Measurements from ENCODE around the gene TAP2.
"Not testable (repeated sequence)": the region's sequence is repeated elsewhere in the genome, so short reads cannot be mapped to it uniquely, and the experiment has no call there.

TAP2 gene

DNA sequence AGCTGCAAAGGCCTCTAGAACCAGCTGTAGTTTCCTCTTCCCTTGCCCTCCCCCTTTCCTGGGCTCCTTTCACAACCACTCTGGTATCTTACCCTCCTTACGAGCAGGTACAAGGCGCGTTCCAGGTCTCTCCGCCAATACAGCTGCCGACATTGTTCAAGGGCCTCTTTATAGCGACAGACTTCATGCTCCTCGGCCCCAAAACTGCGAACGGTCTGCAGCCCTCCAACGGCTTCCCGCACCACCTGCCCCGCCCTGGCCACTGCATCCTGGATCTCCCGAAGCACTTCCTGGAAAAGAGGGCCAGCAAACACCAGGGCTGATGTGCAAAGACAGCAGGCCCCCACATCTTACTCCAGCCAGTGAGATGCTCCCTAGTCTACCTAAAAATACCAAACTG lies 6.0 kb downstream of the TAP2 start:
- DNase-seq = no peak

DNA sequence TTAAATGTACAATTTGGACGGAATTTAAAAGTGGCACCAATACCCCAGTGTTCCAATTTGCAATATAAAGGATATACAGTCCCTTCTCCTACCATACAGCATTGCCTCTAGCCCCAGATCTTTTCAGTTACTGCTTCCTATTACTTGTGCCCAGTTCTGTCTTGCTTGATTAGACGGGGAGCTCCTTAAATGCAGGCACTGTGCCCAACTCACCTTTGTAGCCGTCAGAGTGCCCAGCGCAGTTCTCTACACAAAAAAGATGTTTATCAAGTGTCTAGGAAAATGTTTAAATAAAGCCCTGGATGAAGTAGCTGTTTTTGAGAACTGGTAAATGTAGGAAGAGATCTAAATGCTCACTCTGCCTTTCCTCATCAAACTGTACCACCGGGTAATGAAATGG lies 7.6 kb downstream of the TAP2 start:
- DNase-seq = no peak

DNA sequence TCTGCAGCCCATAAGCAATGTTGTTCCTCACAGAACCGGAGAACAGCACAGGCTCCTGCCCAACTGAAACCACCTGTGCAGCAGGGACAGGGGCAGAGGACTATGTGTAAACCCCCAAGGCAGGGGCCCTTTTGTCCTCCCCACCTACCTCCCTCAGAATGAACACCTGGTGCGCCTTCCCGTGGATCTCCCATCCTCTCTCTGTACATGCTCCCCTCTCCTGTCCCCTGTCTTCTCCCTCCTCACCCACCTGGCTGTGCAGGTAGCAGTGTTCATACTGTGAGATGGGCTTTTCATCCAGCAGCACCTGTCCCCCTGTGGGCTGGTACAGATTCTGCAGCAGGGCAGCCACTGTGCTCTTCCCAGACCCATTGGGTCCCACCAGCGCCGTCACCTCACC lies 8.5 kb downstream of the TAP2 start:
- no peak for DNase-seq

DNA sequence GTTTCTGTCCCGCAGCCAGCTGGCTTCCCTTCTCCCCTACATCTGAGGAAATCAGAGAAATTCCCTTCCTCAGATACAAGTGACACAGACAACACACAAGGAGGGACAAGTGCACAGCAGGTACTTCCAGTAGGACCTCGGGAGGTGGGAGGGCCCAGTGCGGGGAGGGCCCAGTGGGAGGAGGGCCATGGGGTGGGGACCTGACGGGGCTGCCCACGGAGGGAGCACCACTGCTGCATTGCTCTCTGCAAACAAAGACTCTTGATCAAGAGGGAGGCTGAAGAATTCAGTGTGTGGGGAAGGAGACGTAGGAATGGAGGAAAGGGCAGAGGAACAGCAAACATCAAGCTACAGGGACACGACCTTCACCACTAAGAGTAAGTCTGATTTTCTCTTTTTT lies 9.0 kb downstream of the TAP2 start:
- DNase-seq = no peak

GRCh38 chr6:32827025-32827424 lies 11.5 kb downstream of the TAP2 start:
- DNase-seq = no peak

DNA sequence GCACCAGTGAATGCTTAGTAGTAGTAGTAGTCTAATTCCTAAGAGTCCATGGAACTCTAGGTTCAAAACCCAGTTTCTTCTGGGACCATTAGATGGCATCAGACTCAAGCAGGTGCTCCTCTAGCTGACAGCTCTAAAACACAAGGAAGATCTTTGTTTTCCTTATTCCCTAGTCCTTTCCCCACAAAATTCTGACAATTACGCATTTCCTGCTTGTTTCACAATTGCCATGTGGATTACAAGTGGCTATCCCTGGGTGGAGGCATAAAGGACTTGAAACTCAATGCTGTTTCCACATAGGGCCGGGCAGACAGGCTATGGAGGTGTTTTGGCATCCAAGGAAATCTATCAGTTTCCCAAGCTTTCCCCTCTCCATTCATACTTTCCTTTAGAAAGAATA lies 12.6 kb downstream of the TAP2 start:
- no peak for DNase-seq

GRCh38 chr6:32819729-32820128 lies 18.8 kb downstream of the TAP2 start:
- no peak for DNase-seq

DNA sequence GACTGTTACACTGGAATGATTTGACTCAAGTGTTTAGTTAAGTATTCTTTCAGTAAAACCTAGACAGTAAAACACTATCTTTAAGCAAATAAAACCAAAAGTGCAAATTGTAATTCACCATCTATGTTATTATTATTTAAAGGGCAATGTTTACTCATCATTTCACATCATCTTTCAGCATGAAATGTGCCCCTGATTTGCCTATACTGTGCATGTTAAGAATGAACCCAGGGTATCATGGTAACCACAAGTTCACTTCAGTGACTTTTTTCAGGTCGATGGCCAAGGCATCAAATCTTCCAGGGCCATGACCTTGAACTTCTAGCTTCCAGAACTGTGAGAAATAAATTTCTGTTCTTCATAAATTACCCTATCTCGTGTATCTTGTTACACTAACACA lies 19.7 kb downstream of the TAP2 start:
- DNase-seq = no peak

- no peak for DNase-seq
Measured at GRCh38 chr6:32816746-32817204, 21.8 kb downstream of the TAP2 start, which contains the start of gene HLA-DOB. Gene HLA-DOB, minus strand, starts transcription at chr6:32817002. Its CDS starts 51 bp downstream, at chr6:32816951.

GRCh38 chr6:32815996-32816395 lies 22.5 kb downstream of the TAP2 start:
- DNase-seq = no peak

- no peak for DNase-seq
Measured at GRCh38 chr6:32815115-32815514, 23.4 kb downstream of the TAP2 start.

DNA sequence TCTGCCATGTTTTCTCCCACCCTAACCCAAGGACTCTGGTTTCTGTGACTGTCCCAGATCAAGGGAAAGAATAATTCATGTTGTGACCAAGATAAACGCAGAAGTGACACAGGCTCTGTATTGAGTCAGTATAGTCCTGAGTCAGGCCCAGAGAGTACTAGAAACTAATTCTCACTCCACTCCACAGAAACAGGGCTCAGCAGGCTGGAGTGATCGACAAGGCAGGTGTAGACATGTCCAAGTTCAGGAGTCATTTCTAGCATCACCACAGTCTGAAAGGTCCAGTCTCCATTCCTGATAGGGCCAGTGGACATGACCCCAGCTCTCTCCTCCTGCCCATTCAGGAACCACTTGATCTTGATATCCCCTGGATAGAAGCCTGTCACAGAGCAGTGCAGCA lies 24.4 kb downstream of the TAP2 start:
- DNase-seq = no peak

GRCh38 chr6:32809171-32809570 lies 29.4 kb downstream of the TAP2 start:
- no peak for DNase-seq

DNA sequence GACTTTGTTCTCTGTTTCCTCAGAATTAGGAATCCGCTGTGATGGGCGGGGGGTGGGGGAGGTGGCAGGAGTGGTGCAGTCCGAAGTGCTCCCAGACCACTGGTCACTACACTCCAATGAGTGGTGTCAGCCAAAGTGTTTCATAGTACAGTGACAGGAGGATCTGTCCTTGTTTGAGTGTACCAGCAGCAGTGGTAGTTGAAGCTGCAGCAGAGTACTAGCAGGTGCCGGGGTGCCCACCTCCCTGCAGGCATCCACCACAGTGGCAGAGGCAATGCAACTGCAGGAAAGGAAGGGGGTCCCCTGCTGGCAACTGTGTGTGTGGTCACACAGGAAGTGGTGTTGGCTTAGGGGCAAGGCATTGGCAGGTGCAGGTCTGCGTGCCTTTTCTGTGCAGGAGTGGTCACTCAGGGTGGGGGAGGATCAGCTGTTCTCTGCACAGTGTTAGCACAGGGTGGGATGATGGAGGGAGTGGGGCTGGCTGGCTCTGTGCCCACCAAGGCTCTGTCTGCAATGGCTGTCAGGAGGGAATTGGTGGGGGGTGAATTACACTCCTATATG lies 31.4 kb downstream of the TAP2 start:
- no peak for DNase-seq

DNA sequence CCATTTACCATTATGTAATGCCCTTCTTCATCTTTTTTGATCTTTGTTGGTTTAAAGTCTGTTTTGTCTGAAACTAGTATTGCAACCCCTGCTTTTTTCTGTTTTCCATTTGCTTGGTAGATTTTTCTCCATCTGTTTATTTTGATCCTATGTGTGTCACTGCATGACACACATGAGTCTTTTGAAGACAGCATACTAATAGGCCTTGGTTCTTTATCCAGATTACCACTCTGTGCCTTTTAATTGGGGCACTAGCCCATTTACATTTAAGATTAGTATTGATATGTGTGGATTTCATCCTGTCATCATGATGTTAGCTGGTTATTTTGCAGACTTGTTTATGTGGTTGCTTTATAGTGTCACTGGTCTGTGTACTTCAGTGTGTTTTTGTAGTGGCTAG lies 33.1 kb downstream of the TAP2 start:
- not testable (repeated sequence) for DNase-seq

DNA sequence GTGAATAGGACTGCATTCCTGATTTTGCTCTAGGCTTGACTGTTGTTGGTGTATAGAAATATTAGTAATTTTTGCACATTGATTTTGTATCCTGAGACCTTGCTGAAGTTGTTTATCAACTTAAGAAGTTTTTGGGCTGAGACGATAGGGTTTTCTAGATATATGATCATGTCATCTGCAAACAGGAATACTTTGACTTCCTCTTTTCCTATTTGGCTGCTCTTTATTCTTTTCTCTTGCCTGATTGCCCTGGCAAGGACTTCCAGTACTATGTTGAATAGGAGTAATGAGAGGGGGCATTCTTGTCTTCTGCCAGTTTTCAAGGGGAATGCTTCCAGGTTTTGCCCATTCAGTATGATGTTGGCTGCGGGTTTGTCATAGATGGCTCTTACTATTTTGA lies 35.1 kb downstream of the TAP2 start:
- DNase-seq = no peak

DNA sequence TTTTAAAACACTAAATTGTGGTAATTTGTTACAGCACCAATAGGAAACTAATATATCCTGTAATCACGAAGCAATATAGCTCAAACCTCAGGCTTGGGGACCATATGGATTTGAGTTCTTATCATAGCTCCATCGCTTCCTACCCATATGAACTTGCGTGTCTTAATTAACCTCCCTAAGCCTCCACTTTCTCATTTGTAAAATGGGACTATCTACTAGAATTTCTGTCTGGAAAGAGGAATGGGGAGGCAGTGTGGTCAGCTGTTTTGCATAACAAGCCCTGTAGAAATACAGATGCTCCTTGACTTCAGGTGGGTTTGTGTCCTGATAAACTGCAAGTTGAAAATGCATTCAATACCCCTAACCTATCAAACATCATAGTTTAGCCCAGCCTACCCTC lies 38.8 kb downstream of the TAP2 start:
- no peak for DNase-seq

DNA sequence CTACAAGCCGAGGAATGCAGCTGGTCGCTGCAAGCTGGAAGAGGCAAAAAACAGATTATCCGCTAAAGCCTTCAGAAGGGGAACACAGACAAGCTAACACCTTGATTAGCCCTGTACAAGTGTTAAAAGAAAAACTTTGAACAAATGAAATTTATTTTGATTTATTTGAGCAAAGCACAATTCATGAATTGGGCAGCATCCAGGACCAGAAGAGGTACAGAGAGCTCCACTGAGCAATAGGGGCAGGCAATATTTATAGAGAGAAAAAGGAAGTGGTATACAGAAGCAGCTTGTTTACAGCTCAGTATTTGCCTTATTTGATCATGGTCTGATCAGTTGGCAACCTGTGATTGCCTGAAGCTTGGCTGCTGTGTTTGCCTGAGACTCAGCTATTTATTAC lies 39.4 kb downstream of the TAP2 start:
- no peak for DNase-seq

DNA sequence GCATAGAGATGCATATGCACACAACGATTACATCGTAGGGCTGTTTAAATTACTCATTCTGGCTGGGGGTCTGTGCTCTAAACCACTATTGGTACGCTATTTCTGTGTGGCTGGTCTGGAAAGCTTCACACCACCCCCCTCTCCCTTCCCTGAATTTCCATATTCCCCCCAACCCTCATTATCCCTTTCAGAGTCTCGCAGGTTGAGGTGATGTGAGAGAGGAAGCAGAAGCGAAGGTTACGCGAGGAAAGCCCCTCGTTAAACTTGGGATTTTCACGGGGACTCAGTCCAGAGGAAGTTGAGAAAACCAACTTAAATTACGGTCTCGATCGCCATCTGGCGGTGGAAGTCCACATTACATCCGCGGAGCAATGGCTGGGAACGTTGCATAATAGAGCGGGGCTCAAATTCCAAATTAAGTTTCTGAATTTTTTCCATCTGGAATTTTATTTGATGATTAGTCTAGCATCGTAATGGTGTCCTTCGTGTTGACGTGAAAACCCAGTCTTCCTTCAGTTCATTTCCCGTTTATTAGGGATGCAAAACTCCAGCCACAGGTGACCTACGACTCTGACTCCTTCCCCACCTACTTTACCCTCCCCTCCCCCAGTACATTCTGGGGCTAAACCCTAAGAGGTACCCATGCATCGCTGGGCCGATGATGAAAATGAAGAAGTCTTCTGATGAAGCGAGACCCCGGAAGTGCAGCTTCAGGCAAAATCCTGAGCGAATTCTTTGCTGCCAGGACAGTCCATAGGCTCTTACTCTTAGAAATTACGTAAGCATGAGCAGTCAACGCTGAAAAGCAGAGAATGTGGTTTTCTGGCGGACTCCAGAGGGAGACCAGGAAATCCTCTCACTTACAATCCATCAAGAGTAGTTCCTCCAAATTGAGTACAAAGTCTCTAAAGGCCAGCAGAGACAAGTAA lies 41.4 kb downstream of the TAP2 start:
- DNase-seq = peak; percentile 86

- no peak for DNase-seq
Measured at GRCh38 chr6:32794510-32794909, 44.0 kb downstream of the TAP2 start.

DNA sequence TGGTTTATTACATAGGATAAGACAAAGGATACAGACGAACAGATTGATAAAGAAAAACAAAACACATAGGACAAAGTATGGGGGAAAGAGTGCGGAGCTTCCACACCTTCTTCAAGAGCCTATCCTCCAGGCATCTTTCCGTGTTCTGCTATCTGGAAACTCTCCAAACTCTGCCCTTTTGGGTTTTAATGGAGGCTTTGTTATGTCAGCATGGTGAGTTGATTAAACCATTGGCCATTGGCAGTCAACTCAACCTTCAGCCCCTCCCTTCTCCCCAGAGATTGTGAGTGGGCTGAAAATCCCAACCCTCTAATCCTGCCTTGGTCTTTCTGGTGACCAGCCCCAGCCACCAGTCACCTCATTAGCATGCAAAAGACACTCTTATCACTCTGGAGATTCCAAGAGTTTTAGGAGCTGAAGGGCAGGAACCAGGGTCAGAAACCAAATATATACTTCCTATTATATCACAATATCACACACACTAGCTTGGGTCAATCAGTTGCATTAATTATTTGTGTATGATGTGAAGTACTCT lies 45.6 kb downstream of the TAP2 start:
- DNase-seq = no peak

GRCh38 chr6:32790306-32790705 lies 48.2 kb downstream of the TAP2 start:
- no peak for DNase-seq
